OCI-LY1 (cell line): ENCODE data around the gene PTPRN2.

Experiments used
- H2AFZ ChIP-seq: fragments of 200-600 bp; sonication (generic), shearing (Covaris generic); 2 replicates; pipeline ENCODE4 v1.6.0; 2014; ENCODE audit warnings: antibody characterized with exemption, mild to moderate bottlenecking, low read length
- H3F3A ChIP-seq: fragments of 200-600 bp; sonication (generic), shearing (Covaris generic); 2 replicates; pipeline ENCODE4 v1.6.0; 2014; ENCODE audit warnings: mild to moderate bottlenecking, antibody characterized with exemption, low read length, moderate library complexity; ENCODE audit not compliant: insufficient read depth
- H3K27ac ChIP-seq: fragments of 200-600 bp; sonication (generic); 2 replicates; pipeline ENCODE4 v1.5.1; 2014; ENCODE audit warnings: low read length, mixed run types, mild to moderate bottlenecking, low read depth; ENCODE audit not compliant: poor library complexity, severe bottlenecking
- H3K27me3 ChIP-seq: fragments of 200-600 bp; sonication (generic); 2 replicates; pipeline ENCODE4 v1.6.0; 2014; ENCODE audit warnings: antibody characterized with exemption, mild to moderate bottlenecking, low read length, moderate library complexity; ENCODE audit not compliant: insufficient read depth
- H3K36me3 ChIP-seq: fragments of 200-600 bp; sonication (generic); 2 replicates; pipeline ENCODE4 v1.6.1; 2014; ENCODE audit warnings: mild to moderate bottlenecking, antibody characterized with exemption, low read length, moderate library complexity, mixed read lengths; ENCODE audit not compliant: insufficient read depth
- H3K4me1 ChIP-seq: fragments of 200-600 bp; sonication (generic); 2 replicates; pipeline ENCODE4 v1.5.1; 2014; ENCODE audit warnings: mild to moderate bottlenecking, low read length, moderate library complexity; ENCODE audit not compliant: insufficient read depth, severe bottlenecking
- H3K4me2 ChIP-seq: fragments of 200-600 bp; sonication (generic), shearing (Covaris generic); 2 replicates; pipeline ENCODE4 v1.6.1; 2014; ENCODE audit warnings: low read length
- H3K4me3 ChIP-seq: fragments of 200-600 bp; sonication (generic); 2 replicates; pipeline ENCODE4 v1.5.1; 2014; ENCODE audit warnings: low read length, low read depth, mild to moderate bottlenecking, mixed read lengths; ENCODE audit not compliant: poor library complexity, severe bottlenecking
- H3K79me2 ChIP-seq: fragments of 200-600 bp; shearing (Covaris generic); 2 replicates; pipeline ENCODE4 v1.6.1; 2016; ENCODE audit warnings: mixed run types, low read length, mixed read lengths; ENCODE audit not compliant: insufficient read depth
- H3K9ac ChIP-seq: fragments of 200-600 bp; sonication (generic), shearing (Covaris generic); 2 replicates; pipeline ENCODE4 v1.6.1; 2014; ENCODE audit warnings: mild to moderate bottlenecking, low read length, mixed read lengths
- H3K9me2 ChIP-seq: fragments of 200-600 bp; sonication (generic), shearing (Covaris generic); 2 replicates; pipeline ENCODE4 v1.6.1; 2014; ENCODE audit warnings: low read depth, mild to moderate bottlenecking, low read length, mixed read lengths
- H3K9me3 ChIP-seq: fragments of 200-600 bp; shearing (Covaris generic); 2 replicates; pipeline ENCODE4 v1.6.1; 2014; ENCODE audit warnings: low read length, mixed read lengths
- H4K20me1 ChIP-seq: fragments of 200-600 bp; sonication (generic), shearing (Covaris generic); 2 replicates; pipeline ENCODE4 v1.6.0; 2016; ENCODE audit warnings: mild to moderate bottlenecking, low read length; ENCODE audit not compliant: insufficient read depth
- EZH2 ChIP-seq: fragments of 200-600 bp; sonication (generic), shearing (Covaris generic); IDR thresholded peaks from 2 replicates; pipeline ENCODE4 v1.8.0; 2017; ENCODE audit warnings: borderline replicate concordance, mixed run types, mild to moderate bottlenecking, antibody characterized with exemption, low read length, moderate library complexity, mixed read lengths
- TF ChIP-seq, protein P1 (sequence below): fragments of 200-600 bp; sonication (generic), shearing (Covaris generic); IDR thresholded peaks from 2 replicates; pipeline ENCODE4 v1.5.1; 2017; ENCODE audit warnings: mild to moderate bottlenecking, antibody characterized with exemption, low read length, moderate library complexity, mixed read lengths

Gene PTPRN2

DNA sequence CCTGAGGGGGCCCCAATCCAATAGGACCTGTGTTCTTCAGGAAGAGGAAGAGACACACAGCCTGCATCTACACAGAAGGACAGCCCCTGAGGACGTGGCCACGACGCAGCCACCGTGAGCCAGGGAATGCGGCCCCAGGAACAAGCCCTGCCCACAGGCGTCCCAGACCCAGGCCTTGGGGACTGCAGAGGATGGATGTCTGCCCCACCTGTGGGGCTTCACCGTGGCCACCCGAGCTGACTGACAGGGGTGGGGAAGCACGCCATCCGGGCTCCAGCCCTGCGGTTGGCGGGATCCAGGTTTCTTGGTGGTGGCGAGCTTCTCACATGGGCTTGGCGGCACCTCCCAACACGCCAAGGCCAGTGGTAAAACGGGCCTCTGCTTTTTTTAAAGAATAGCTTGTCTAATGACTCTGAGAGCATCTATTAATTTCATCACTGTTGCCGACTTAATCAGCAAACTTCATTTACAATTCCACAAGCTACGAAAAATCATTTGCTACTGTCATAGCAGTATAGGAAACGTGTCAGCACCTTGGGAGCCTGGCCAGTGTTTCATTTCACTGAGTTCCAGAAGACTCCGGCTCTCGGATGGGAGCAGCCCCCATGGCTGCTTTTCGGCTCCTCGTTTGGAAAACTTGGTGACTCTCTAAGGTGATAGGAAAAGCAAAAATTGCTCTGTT, 584.0 kb downstream of the PTPRN2 start:
- Histone ChIP-seq H2AFZ (no peak overlapping the region), H3K27ac (no peak overlapping the region), H4K20me1 (no peaks in the 10 kb centered on the region), H3K9ac (no peak overlapping the region), H3K9me2 (no peaks in the 10 kb centered on the region), H3K36me3 (no peaks in the 10 kb centered on the region), H3K27me3 (no peaks in the 10 kb centered on the region), H3K79me2 (no peaks in the 10 kb centered on the region), H3K9me3 (no peaks in the 10 kb centered on the region), H3K4me1 (no peaks in the 10 kb centered on the region), H3K4me3 (no peak overlapping the region), H3K4me2 (no peak overlapping the region), H3F3A (no peaks in the 10 kb centered on the region)
- TF ChIP-seq EZH2: no peak
- TF ChIP-seq, protein P1, sequence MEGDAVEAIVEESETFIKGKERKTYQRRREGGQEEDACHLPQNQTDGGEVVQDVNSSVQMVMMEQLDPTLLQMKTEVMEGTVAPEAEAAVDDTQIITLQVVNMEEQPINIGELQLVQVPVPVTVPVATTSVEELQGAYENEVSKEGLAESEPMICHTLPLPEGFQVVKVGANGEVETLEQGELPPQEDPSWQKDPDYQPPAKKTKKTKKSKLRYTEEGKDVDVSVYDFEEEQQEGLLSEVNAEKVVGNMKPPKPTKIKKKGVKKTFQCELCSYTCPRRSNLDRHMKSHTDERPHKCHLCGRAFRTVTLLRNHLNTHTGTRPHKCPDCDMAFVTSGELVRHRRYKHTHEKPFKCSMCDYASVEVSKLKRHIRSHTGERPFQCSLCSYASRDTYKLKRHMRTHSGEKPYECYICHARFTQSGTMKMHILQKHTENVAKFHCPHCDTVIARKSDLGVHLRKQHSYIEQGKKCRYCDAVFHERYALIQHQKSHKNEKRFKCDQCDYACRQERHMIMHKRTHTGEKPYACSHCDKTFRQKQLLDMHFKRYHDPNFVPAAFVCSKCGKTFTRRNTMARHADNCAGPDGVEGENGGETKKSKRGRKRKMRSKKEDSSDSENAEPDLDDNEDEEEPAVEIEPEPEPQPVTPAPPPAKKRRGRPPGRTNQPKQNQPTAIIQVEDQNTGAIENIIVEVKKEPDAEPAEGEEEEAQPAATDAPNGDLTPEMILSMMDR: no peak

DNA sequence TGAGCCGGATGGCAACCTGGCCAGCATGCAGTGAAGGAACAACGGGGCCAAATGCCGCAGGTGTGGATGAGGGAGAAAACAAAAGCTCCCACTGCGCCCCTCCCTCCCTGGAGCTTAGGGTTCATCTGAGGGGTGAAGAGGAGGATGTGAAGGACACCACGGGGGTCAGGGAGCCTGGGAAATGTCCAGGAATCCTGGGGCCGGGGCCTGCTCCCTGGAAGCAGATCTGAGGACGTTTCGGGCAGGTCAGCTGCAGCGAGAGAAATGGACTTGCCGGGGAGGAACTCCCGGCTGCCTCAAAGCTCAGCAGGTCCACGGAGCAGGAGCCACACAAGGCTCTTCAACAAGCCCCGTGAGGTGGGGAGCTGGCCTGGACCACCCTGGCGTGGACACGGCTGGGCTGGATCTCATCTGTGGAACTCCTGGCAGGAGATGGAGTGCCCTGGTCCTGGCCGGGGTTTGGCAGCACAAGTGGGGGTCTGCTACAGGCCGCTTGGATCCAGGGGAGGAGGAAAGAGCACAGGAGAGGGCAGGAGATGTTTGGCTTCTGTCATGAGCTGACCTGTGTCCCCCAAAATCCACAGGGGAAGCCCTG, 585.0 kb downstream of the PTPRN2 start:
- H3K4me1 ChIP-seq: no peaks in the 10 kb centered on the region
- no peaks in the 10 kb centered on the region for H3K27me3 ChIP-seq
- no peaks in the 10 kb centered on the region for H3K9me3 ChIP-seq
- H2AFZ ChIP-seq: no peak overlapping the region
- H3K9ac ChIP-seq: no peak overlapping the region
- TF ChIP-seq, protein P1: no peak
- TF ChIP-seq EZH2: no peak
- no peak overlapping the region for H3K27ac ChIP-seq
- H3F3A ChIP-seq: no peaks in the 10 kb centered on the region
- no peaks in the 10 kb centered on the region for H4K20me1 ChIP-seq
- H3K79me2 ChIP-seq: no peaks in the 10 kb centered on the region
- H3K36me3 ChIP-seq: no peaks in the 10 kb centered on the region
- H3K4me2 ChIP-seq: no peak overlapping the region
- H3K9me2 ChIP-seq: no peaks in the 10 kb centered on the region
- H3K4me3 ChIP-seq: no peak overlapping the region

DNA sequence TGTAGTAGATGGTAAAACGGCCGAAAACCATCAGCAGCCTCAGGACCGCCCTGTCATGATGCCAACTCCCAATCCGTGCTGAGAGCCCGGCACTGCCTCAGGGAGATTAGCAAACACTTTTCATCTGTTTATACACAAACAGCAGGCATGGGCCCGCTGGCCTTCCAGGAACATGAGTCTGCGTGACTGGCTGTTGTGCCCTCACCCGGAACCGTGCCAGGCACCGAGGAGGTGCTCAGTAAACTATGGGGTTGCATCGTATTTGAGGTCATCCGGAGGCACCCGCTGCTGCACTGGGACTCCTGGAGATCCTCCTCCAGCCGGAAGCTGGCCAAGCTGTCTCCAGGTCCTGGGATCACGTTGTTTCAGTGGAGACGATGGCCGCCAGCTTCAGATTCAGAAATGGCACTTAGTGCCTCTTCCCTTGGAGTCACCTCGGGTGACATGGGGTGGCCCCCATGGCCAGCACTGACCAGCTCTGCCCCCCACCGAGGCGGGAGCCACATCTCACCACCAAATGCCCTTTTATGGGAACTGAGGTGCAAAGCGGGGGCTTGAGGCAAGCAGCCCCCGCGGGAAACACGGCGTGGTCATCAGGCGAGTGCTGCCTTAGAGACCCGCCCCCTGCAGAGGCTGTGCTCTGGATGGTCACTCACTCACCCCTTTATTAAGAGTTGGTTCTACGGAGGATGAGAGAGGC, 585.9 kb downstream of the PTPRN2 start:
- Histone ChIP-seq H3K9me3 (no peaks in the 10 kb centered on the region), H3K4me2 (no peak overlapping the region), H3K9me2 (no peaks in the 10 kb centered on the region), H3K4me3 (no peak overlapping the region), H3K9ac (no peak overlapping the region), H3K4me1 (no peaks in the 10 kb centered on the region), H3K36me3 (no peaks in the 10 kb centered on the region), H2AFZ (no peak overlapping the region), H3K79me2 (no peaks in the 10 kb centered on the region), H4K20me1 (no peaks in the 10 kb centered on the region), H3K27me3 (no peaks in the 10 kb centered on the region), H3F3A (no peaks in the 10 kb centered on the region), H3K27ac (no peak overlapping the region)
- no peak for TF ChIP-seq EZH2
- TF ChIP-seq, protein P1: no peak
